IMR-90 (cell line): ENCODE results near the gene INPP1. TPM values are rescaled to one million over a fixed set of nuclear protein-coding genes. Genes with fewer than 3 reads are reported as not detected.

ENCODE experiments used
- ATAC-seq: fragments of 200-7000 bp; cut with Tn5 transposase; 2 replicates; pipeline ENCODE4 v1.9.1; 2020; ENCODE audit warnings: low read depth, mild to moderate bottlenecking, moderate library complexity
- BruUV-seq: library from RNA; stranded (reverse); fragments of 400-500 nt; replicated peaks from 2 replicates; lab custom pipeline; 2021; lab: Mats Ljungman, UMichigan
- CTCF ChIA-PET: fragments of 300-600 bp; formaldehyde crosslinking; extraction: SDS; loops from one replicate; lab custom pipeline; 2021; ENCODE audit warnings: antibody characterized with exemption; lab: Yijun Ruan, JAX
- POLR2A ChIA-PET: fragments of 300-600 bp; sonication (Branson Sonifier 250); formaldehyde crosslinking; loops from one replicate; lab custom pipeline; 2022; ENCODE audit warnings: antibody characterized with exemption; ENCODE audit not compliant: unreplicated experiment; lab: Charles Lee
- DNase-seq: peaks from one replicate; pipeline ENCODE4 v3.0.0; 2013
- H2AFZ ChIP-seq: replicated peaks from 2 replicates; pipeline ENCODE3; 2013; ENCODE audit warnings: low read length, mild to moderate bottlenecking; ENCODE audit not compliant: poor library complexity
- H2AK5ac ChIP-seq: 2 replicates; pipeline ENCODE4 v1.6.1; 2013; ENCODE audit warnings: low read depth, low read length, inconsistent platforms
- H2AK9ac ChIP-seq: replicated peaks from 2 replicates; pipeline ENCODE3; 2013; ENCODE audit warnings: mild to moderate bottlenecking, low read depth, low read length, moderate library complexity; ENCODE audit not compliant: poor library complexity
- H2BK120ac ChIP-seq: 2 replicates; pipeline ENCODE4 v1.6.1; 2013; ENCODE audit warnings: low read depth, low read length, inconsistent platforms
- H2BK15ac ChIP-seq: 3 replicates; pipeline ENCODE4 v1.6.1; 2013; ENCODE audit warnings: low read depth, low read length, inconsistent platforms
- H2BK20ac ChIP-seq: 2 replicates; pipeline ENCODE4 v1.6.1; 2013; ENCODE audit warnings: low read depth, mild to moderate bottlenecking, inconsistent platforms, low read length, moderate library complexity
- H2BK5ac ChIP-seq: 2 replicates; pipeline ENCODE4 v1.6.1; 2013; ENCODE audit warnings: mild to moderate bottlenecking, low read depth, low read length, inconsistent platforms; ENCODE audit not compliant: poor library complexity, severe bottlenecking
- H3K14ac ChIP-seq: replicated peaks from 2 replicates; pipeline ENCODE4 v1.6.1; 2013; ENCODE audit warnings: low read depth, low read length, inconsistent platforms
- H3K18ac ChIP-seq: 2 replicates; pipeline ENCODE4 v1.6.1; 2013; ENCODE audit warnings: low read depth, low read length, control low read depth
- H3K23ac ChIP-seq: 2 replicates; pipeline ENCODE4 v1.6.1; 2013; ENCODE audit warnings: low read depth, low read length, inconsistent platforms
- H3K27ac ChIP-seq: 2 replicates; pipeline ENCODE4 v1.5.1; 2013; ENCODE audit warnings: mild to moderate bottlenecking, control low read depth, low read length; ENCODE audit not compliant: insufficient read depth
- H3K27me3 ChIP-seq: 2 replicates; pipeline ENCODE4 v1.6.1; 2013; ENCODE audit warnings: low read length; ENCODE audit not compliant: control insufficient read depth, insufficient read depth
- H3K36me3 ChIP-seq: 2 replicates; pipeline ENCODE4 v1.6.1; 2013; ENCODE audit warnings: low read length, mixed read lengths; ENCODE audit not compliant: control insufficient read depth, insufficient read depth
- H3K4ac ChIP-seq: 2 replicates; pipeline ENCODE4 v1.6.1; 2013; ENCODE audit warnings: low read depth, low read length, inconsistent platforms
- H3K4me1 ChIP-seq: 2 replicates; pipeline ENCODE4 v1.6.1; 2013; ENCODE audit warnings: low read length, mixed read lengths; ENCODE audit not compliant: control insufficient read depth, insufficient read depth
- H3K4me2 ChIP-seq: 2 replicates; pipeline ENCODE4 v1.6.1; 2013; ENCODE audit warnings: low read depth, mild to moderate bottlenecking, control low read depth, low read length, moderate library complexity
- H3K4me3 ChIP-seq: 2 replicates; pipeline ENCODE4 v1.5.1; 2013; ENCODE audit warnings: low read depth, mild to moderate bottlenecking, control low read depth, low read length, moderate library complexity; ENCODE audit not compliant: insufficient read depth
- H3K56ac ChIP-seq: 2 replicates; pipeline ENCODE4 v1.6.1; 2013; ENCODE audit warnings: low read length, inconsistent platforms; ENCODE audit not compliant: insufficient read depth; ENCODE audit errors: extremely low read depth
- H3K79me1 ChIP-seq, 2 experiments: 2 replicates each; pipeline ENCODE4 v1.6.1; 2013; ENCODE audit warnings: low read length in 2 of 2, inconsistent platforms in 1 of 2, low read depth in 1 of 2
- H3K9ac ChIP-seq: 2 replicates; pipeline ENCODE4 v1.6.1; 2013; ENCODE audit warnings: low read depth, low read length, control low read depth
- H3K9me1 ChIP-seq: 2 replicates; pipeline ENCODE4 v1.6.1; 2013; ENCODE audit warnings: low read length, inconsistent platforms; ENCODE audit not compliant: insufficient read depth
- H3K9me3 ChIP-seq: 2 replicates; pipeline ENCODE4 v1.6.1; 2013; ENCODE audit warnings: low read length; ENCODE audit not compliant: control insufficient read depth, insufficient read depth
- H4K20me1 ChIP-seq: 2 replicates; pipeline ENCODE4 v1.6.1; 2013; ENCODE audit warnings: low read length, inconsistent platforms; ENCODE audit not compliant: insufficient read depth
- H4K5ac ChIP-seq: 2 replicates; pipeline ENCODE4 v1.6.1; 2013; ENCODE audit warnings: mild to moderate bottlenecking, low read depth, low read length, control low read depth
- H4K8ac ChIP-seq, 2 experiments: 2 replicates each; pipeline ENCODE4 v1.6.1; 2013; ENCODE audit warnings: low read depth in 2 of 2, low read length in 2 of 2, control low read depth in 1 of 2, inconsistent platforms in 1 of 2
- H4K91ac ChIP-seq: 2 replicates; pipeline ENCODE4 v1.6.1; 2013; ENCODE audit warnings: low read depth, low read length, inconsistent platforms; ENCODE audit not compliant: insufficient read depth
- BHLHE40 ChIP-seq: fragments of 150-350 bp; IDR thresholded peaks from 2 replicates; pipeline ENCODE4 v1.6.1; 2016; ENCODE audit warnings: mild to moderate bottlenecking, low read depth, low read length
- CEBPB ChIP-seq: IDR thresholded peaks from 2 replicates; pipeline ENCODE4 v1.6.1; 2012; ENCODE audit warnings: low read depth, low read length, improper control_type of control experiment
- CHD1 ChIP-seq: IDR thresholded peaks from 2 replicates; pipeline ENCODE4 v1.6.1; 2012; ENCODE audit warnings: low read depth, low read length, improper control_type of control experiment
- FOS ChIP-seq: fragments of 150-350 bp; IDR thresholded peaks from 2 replicates; pipeline ENCODE4 v1.6.1; 2016; ENCODE audit warnings: low read depth, low read length
- MAFK ChIP-seq: IDR thresholded peaks from 2 replicates; pipeline ENCODE4 v1.6.1; 2012; ENCODE audit warnings: low read depth, low read length, improper control_type of control experiment
- MAZ ChIP-seq: IDR thresholded peaks from 2 replicates; pipeline ENCODE4 v1.6.1; 2012; ENCODE audit warnings: low read depth, mild to moderate bottlenecking, low read length, improper control_type of control experiment, moderate library complexity, borderline replicate concordance
- MXI1 ChIP-seq: IDR thresholded peaks from 2 replicates; pipeline ENCODE4 v1.6.1; 2012; ENCODE audit warnings: low read depth, mild to moderate bottlenecking, low read length, moderate library complexity, borderline replicate concordance
- NFE2L2 ChIP-seq: fragments of 150-350 bp; IDR thresholded peaks from 2 replicates; pipeline ENCODE4 v1.6.1; 2016; ENCODE audit warnings: low read depth, mild to moderate bottlenecking, low read length
- POLR2A ChIP-seq: IDR thresholded peaks from 2 replicates; pipeline ENCODE4 v1.6.1; 2012; ENCODE audit warnings: mild to moderate bottlenecking, low read depth, low read length
- RAD21 ChIP-seq: IDR thresholded peaks from 2 replicates; pipeline ENCODE4 v1.6.1; 2012; ENCODE audit warnings: low read length, improper control_type of control experiment
- RCOR1 ChIP-seq: IDR thresholded peaks from 2 replicates; pipeline ENCODE4 v1.6.1; 2012; ENCODE audit warnings: mild to moderate bottlenecking, low read length, improper control_type of control experiment; ENCODE audit not compliant: insufficient replicate concordance
- RFX5 ChIP-seq: IDR thresholded peaks from 2 replicates; pipeline ENCODE4 v1.8.0; 2012; ENCODE audit warnings: low read depth, mild to moderate bottlenecking, low read length, moderate library complexity
- SMC3 ChIP-seq: fragments of 150-350 bp; IDR thresholded peaks from 2 replicates; pipeline ENCODE4 v1.6.1; 2016; ENCODE audit warnings: low read depth, mild to moderate bottlenecking, antibody characterized with exemption, low read length, moderate library complexity
- WGBS, 2 experiments: methylation state at CpG; one replicate each; pipeline versions ENCODE4 v1.1.5 to v1.1.7; 2013; ENCODE audit warnings: missing lambda C conversion rate in 2 of 2; ENCODE audit not compliant: insufficient read length in 1 of 2; ENCODE audit errors: extremely low coverage in 2 of 2; 5-methylcytosine and 5-hydroxymethylcytosine counted together
- dilution Hi-C: fragments of 300-500 bp; cut with HindIII; formaldehyde crosslinking; loops from one replicate; pipeline ENCODE4 v1.14.3; 2018; ENCODE audit warnings: low sequenced_read_pairs; ENCODE audit not compliant: unreplicated experiment
- in situ Hi-C: fragments of 300-500 bp; cut with MboI; formaldehyde crosslinking; loops from 3 replicates; pipeline ENCODE4 v1.14.3; 2019; ENCODE audit warnings: low sequenced_read_pairs, inconsistent platforms, mixed read lengths
- intact Hi-C: fragments of 100-400 bp; cut with micrococcal nuclease; formaldehyde crosslinking; loops from 2 replicates; pipeline ENCODE4 v1.10.0; 2022
- polyA plus RNA-seq, 3 experiments: library from polyadenylated mRNA; depleted of rRNA; stranded (reverse); fragments of >200 nt; gene quantifications; 2 replicates each; pipeline ENCODE4 v1.2.3, GENCODE V29; 2012; ENCODE audit warnings: low replicate concordance in 1 of 3
- total RNA-seq: library from RNA; depleted of rRNA; stranded (reverse); fragments of >200 nt; gene quantifications from 2 replicates; pipeline ENCODE4 v1.2.3, GENCODE V29; 2012
- TF ChIP-seq, protein P1 (sequence below): fragments of 150-350 bp; IDR thresholded peaks from 2 replicates; pipeline ENCODE4 v1.6.1; 2017; ENCODE audit warnings: mild to moderate bottlenecking, antibody characterized with exemption, low read length, low read depth
- TF ChIP-seq, protein P2 (sequence below): fragments of 150-350 bp; IDR thresholded peaks from 2 replicates; pipeline ENCODE4 v1.6.1; 2016; ENCODE audit warnings: low read depth, mild to moderate bottlenecking, low read length, moderate library complexity, borderline replicate concordance
- TF ChIP-seq, protein P3 (sequence below): conservative IDR thresholded peaks from 2 replicates; pipeline ENCODE4 v1.5.1; 2012; ENCODE audit warnings: mild to moderate bottlenecking, low read depth, low read length, improper control_type of control experiment

INPP1 gene
- total and polyA plus RNA-seq, 2 of the 4 experiments (the other 2 are of a cell fraction) = 4.1 to 10.1 TPM

DNA sequence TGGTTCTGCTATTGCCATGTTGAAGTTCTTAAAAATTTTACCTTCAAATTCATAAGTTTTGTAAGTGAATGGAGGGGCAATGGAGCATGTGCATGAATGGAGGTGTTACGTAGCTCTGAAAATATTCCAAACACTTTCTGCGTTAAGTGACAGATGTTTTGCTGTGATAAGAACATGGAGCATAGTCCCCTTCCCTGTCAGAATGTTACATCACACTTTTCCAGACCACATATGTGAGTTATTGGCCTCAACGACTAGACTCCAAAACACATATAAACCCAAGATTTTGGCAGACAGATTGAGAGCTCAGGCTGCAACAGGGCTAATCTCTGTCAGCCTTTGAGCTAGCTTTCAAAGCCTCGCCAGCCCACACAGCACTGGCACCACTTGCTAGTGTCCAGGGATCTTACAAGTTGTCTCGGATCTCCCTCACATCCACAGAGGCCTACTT is 37.6 kb downstream of the INPP1 start:
- in situ Hi-C loops = no loop called here
- Histone ChIP-seq H3K23ac (no peak overlapping the region), H3K79me1 (no peaks in the 10 kb centered on the region), H3K9ac (no peak overlapping the region), H3K4me2 (no peak overlapping the region), H2AK9ac (no peak overlapping the region), H3K56ac (no peak overlapping the region), H3K36me3 (no peaks in the 10 kb centered on the region), H3K9me1 (no peaks in the 10 kb centered on the region), H2BK120ac (no peak overlapping the region), H2BK20ac (no peak overlapping the region), H3K27ac (no peak overlapping the region), H3K4me1 (no peaks in the 10 kb centered on the region), H3K18ac (no peak overlapping the region), H3K9me3 (no peaks in the 10 kb centered on the region), H4K8ac (no peak overlapping the region), H4K5ac (no peak overlapping the region), H4K20me1 (no peaks in the 10 kb centered on the region), H2BK15ac (no peak overlapping the region), H2BK5ac (no peak overlapping the region), H3K4me3 (no peak overlapping the region), H2AFZ (no peak overlapping the region), H4K91ac (no peak overlapping the region), H3K14ac (no peak overlapping the region), H3K27me3 (no peaks in the 10 kb centered on the region), H3K4ac (no peak overlapping the region), H2AK5ac (no peak overlapping the region)
- ChIA-PET CTCF (interaction anchor here (0.5 kb wide), 1 partner anchor 10 kb away, joined by 3 read pairs; no protein-coding TSS in a partner anchor), POLR2A (no interaction called here)
- intact Hi-C loops = no loop called here
- no TSS peak for BruUV-seq
- ATAC-seq (no peak), DNase-seq (no peak)
- no CpG with 5 or more reads among the region's 5 CpGs for WGBS, 2 experiments
- dilution Hi-C loops = no loop called here
- TF ChIP-seq BHLHE40 (no peak), POLR2A (no peak), CEBPB (no peak), SMC3 (no peak), RCOR1 (no peak), MXI1 (no peak), MAFK (no peak), RFX5 (no peak), RAD21 (no peak), NFE2L2 (no peak), CHD1 (no peak), MAZ (no peak), FOS (no peak)
- TF ChIP-seq, protein P1, sequence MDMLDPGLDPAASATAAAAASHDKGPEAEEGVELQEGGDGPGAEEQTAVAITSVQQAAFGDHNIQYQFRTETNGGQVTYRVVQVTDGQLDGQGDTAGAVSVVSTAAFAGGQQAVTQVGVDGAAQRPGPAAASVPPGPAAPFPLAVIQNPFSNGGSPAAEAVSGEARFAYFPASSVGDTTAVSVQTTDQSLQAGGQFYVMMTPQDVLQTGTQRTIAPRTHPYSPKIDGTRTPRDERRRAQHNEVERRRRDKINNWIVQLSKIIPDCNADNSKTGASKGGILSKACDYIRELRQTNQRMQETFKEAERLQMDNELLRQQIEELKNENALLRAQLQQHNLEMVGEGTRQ = no peak
- TF ChIP-seq, protein P2, sequence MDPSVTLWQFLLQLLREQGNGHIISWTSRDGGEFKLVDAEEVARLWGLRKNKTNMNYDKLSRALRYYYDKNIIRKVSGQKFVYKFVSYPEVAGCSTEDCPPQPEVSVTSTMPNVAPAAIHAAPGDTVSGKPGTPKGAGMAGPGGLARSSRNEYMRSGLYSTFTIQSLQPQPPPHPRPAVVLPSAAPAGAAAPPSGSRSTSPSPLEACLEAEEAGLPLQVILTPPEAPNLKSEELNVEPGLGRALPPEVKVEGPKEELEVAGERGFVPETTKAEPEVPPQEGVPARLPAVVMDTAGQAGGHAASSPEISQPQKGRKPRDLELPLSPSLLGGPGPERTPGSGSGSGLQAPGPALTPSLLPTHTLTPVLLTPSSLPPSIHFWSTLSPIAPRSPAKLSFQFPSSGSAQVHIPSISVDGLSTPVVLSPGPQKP = no peak
- TF ChIP-seq, protein P3, sequence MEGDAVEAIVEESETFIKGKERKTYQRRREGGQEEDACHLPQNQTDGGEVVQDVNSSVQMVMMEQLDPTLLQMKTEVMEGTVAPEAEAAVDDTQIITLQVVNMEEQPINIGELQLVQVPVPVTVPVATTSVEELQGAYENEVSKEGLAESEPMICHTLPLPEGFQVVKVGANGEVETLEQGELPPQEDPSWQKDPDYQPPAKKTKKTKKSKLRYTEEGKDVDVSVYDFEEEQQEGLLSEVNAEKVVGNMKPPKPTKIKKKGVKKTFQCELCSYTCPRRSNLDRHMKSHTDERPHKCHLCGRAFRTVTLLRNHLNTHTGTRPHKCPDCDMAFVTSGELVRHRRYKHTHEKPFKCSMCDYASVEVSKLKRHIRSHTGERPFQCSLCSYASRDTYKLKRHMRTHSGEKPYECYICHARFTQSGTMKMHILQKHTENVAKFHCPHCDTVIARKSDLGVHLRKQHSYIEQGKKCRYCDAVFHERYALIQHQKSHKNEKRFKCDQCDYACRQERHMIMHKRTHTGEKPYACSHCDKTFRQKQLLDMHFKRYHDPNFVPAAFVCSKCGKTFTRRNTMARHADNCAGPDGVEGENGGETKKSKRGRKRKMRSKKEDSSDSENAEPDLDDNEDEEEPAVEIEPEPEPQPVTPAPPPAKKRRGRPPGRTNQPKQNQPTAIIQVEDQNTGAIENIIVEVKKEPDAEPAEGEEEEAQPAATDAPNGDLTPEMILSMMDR = no peak
